BLaER1 treated with 17β-estradiol and CSF1 and Interleukin-3, amounts not matched to agents 10 nM and 100 nM (cell line): ENCODE results near the gene SLC39A6.
A peak's percentile ranks its signal among the peaks of the same experiment; 100 is the strongest.

ENCODE experiments used
- H3K27ac ChIP-seq, 11 experiments: shearing (Covaris generic); formaldehyde crosslinking; 2 replicates each; pipeline ENCODE4 v1.8.1; 2022
- H3K27me3 ChIP-seq, 11 experiments: shearing (Covaris generic); formaldehyde crosslinking; 2 replicates each; pipeline ENCODE4 v1.8.1; 2022
- H3K36me3 ChIP-seq, 11 experiments: shearing (Covaris generic); formaldehyde crosslinking; 2 replicates each; pipeline ENCODE4 v1.8.1; 2022
- H3K4me1 ChIP-seq, 10 experiments: shearing (Covaris generic); formaldehyde crosslinking; 2 replicates each; pipeline ENCODE4 v1.8.1; 2022
- H3K4me2 ChIP-seq, 11 experiments: shearing (Covaris generic); formaldehyde crosslinking; 2 replicates each; pipeline ENCODE4 v1.8.1; 2022
- H3K4me3 ChIP-seq, 10 experiments: shearing (Covaris generic); formaldehyde crosslinking; 2 replicates each; pipeline ENCODE4 v1.8.1; 2022
- H3K9ac ChIP-seq, 11 experiments: shearing (Covaris generic); formaldehyde crosslinking; 2 replicates each; pipeline ENCODE4 v1.8.1; 2022
- H3K9me3 ChIP-seq, 11 experiments: shearing (Covaris generic); formaldehyde crosslinking; replicated peaks in 1 of 11; 2 replicates each; pipeline ENCODE4 v1.8.1; 2022
- H4K20me1 ChIP-seq, 11 experiments: shearing (Covaris generic); formaldehyde crosslinking; 2 replicates each; pipeline ENCODE4 v1.8.1; 2022
- Cebpa-rat ChIP-seq, 11 experiments: shearing (Covaris generic); IDR thresholded peaks; 2 replicates each; pipeline ENCODE4 v1.8.1; 2022

Gene SLC39A6

DNA sequence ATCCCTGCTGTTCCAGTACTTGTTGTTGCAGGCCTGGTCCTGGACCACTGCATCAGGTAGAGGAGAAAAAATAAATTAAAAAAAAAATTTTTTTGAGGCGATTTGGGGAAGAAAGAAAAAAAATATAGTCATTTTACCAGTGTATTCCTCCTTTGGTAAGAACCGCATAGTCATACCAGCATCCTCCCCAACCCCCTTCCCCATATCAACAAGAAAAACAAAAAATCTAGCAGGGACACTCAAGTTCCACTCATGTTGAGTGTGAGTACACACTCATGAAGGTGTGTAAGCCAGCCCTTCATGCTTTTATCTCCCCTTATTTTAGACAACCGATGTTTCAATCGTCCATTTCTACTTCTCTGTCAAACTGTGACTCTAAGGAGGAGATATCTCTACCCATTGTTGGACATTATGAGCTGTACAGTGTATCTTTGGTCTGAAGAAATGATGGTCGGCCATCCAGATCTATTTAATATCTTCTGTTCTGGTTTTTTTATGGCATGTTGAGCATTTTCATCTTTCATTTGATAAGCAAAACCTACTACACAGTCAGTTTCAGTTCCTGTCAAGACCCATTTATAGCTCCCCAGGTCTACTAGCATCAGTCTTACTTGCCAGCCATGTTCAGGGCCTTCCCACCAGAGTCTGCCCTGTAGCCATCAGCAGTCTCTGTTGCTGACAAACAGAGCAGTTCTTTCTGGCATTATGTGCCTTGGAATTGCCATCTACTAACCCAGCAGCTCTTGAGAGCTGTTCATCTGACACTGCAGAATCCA lies 20.6 kb upstream of the SLC39A6 start:
- Histone ChIP-seq H3K27ac (no peak overlapping the region), H3K4me2 (peak overlapping the region in 4 of 11 experiments; percentile 7 to 33 (median 19); a peak in 5 of 22 replicates), H3K4me1 (peaks cover 0 to 13% (median 8%) of the 10 kb centered on the region in 10 experiments; a peak in 15 of 20 replicates), H4K20me1 (peaks cover 0 to 17% (median 4%) of the 10 kb centered on the region in 11 experiments; a peak in 7 of 22 replicates), H3K9me3 (no peaks in the 10 kb centered on the region), H3K9ac (no peak overlapping the region), H3K27me3 (no peaks in the 10 kb centered on the region), H3K36me3 (peaks cover 98 to 100% (median 100%) of the 10 kb centered on the region in 11 experiments), H3K4me3 (no peak overlapping the region)
- TF ChIP-seq Cebpa-rat (IDR thresholded peaks at IDR 0.05): no peak

- TF ChIP-seq Cebpa-rat (IDR thresholded peaks at IDR 0.05): no peak
- H3K4me2 ChIP-seq: no peak overlapping the region
- no peaks in the 10 kb centered on the region for H3K27me3 ChIP-seq
- H3K36me3 ChIP-seq: peaks cover 96 to 100% (median 98%) of the 10 kb centered on the region in 11 experiments
- no peak overlapping the region for H3K9ac ChIP-seq
- H3K4me3 ChIP-seq: no peak overlapping the region
- H3K4me1 ChIP-seq: peaks cover 0 to 13% (median 0%) of the 10 kb centered on the region in 10 experiments; a peak in 3 of 20 replicates
- H3K9me3 ChIP-seq: no peaks in the 10 kb centered on the region
- no peak overlapping the region for H3K27ac ChIP-seq
- H4K20me1 ChIP-seq: peaks cover 0 to 22% (median 4%) of the 10 kb centered on the region in 11 experiments; a peak in 6 of 22 replicates
Observed at GRCh38 chr18:36143391-36143790, 14.3 kb upstream of the SLC39A6 start.

DNA sequence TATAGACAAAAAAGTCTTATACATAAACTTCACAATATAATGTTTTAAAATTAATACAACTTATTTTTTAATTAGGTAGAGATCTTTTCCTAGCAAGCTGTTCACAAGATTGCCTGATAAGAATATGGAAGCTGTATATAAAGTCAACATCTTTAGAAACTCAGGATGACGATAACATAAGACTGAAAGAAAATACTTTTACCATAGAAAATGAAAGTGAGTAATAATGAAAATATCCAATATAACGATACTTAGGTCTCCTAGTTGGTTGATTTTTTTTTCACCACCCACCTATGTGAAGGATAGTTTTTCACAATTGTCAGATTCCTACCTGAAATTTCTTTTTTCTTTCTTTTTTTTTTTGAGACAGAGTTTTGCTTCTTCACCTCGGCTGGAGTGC lies 13.6 kb upstream of the SLC39A6 start:
- peaks cover 0 to 28% (median 4%) of the 10 kb centered on the region in 11 experiments; a peak in 5 of 22 replicates for H4K20me1 ChIP-seq
- H3K9me3 ChIP-seq: no peaks in the 10 kb centered on the region
- peaks cover 0 to 13% (median 0%) of the 10 kb centered on the region in 10 experiments; a peak in 3 of 20 replicates for H3K4me1 ChIP-seq
- H3K27ac ChIP-seq: no peak overlapping the region
- no peak overlapping the region for H3K9ac ChIP-seq
- no peak overlapping the region for H3K4me3 ChIP-seq
- H3K36me3 ChIP-seq: peaks cover 96 to 100% (median 98%) of the 10 kb centered on the region in 11 experiments
- no peaks in the 10 kb centered on the region for H3K27me3 ChIP-seq
- H3K4me2 ChIP-seq: no peak overlapping the region
- TF ChIP-seq Cebpa-rat (IDR thresholded peaks at IDR 0.05): no peak

GRCh38 chr18:36141576-36141975 lies 12.4 kb upstream of the SLC39A6 start:
- peaks cover 0 to 35% (median 6%) of the 10 kb centered on the region in 11 experiments; a peak in 8 of 22 replicates for H4K20me1 ChIP-seq
- no peak overlapping the region for H3K27ac ChIP-seq
- H3K36me3 ChIP-seq: peaks cover 96 to 100% (median 98%) of the 10 kb centered on the region in 11 experiments
- no peak for TF ChIP-seq Cebpa-rat (IDR thresholded peaks at IDR 0.05)
- H3K27me3 ChIP-seq: no peaks in the 10 kb centered on the region
- no peaks in the 10 kb centered on the region for H3K9me3 ChIP-seq
- no peak overlapping the region for H3K4me2 ChIP-seq
- H3K4me3 ChIP-seq: no peak overlapping the region
- peaks cover 0 to 13% (median 0%) of the 10 kb centered on the region in 10 experiments; a peak in 3 of 20 replicates for H3K4me1 ChIP-seq
- H3K9ac ChIP-seq: no peak overlapping the region

- H3K27me3 ChIP-seq: no peaks in the 10 kb centered on the region
Observed at GRCh38 chr18:36139245-36139644, 10.1 kb upstream of the SLC39A6 start.

DNA sequence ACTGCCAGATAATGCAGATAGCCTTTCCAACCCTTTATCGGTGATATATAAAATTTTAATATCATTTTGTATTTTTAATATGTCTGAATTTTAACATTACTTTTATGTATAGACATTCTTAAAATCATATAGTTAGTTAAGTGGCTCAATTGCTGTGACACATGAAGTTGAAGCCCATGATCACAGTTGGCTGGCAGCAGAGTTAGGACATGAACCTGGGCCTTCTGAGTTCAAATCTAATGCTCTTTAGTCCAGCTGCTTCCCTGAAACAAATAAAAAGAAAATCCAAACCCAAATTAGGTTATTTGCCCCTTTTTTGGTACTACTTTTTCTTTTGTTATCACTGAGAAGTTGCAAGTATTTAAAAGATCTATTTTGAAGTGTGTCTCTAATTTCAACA lies 6.1 kb upstream of the SLC39A6 start:
- Histone ChIP-seq H4K20me1 (peaks cover 19 to 94% (median 62%) of the 10 kb centered on the region in 11 experiments; a peak in 20 of 22 replicates), H3K4me2 (no peak overlapping the region), H3K9me3 (no peaks in the 10 kb centered on the region), H3K27ac (no peak overlapping the region), H3K9ac (0 out of 22 replicates have a peak overlapping the region, but pooled peaks of 1 of the 11 experiments have one; percentile 29), H3K36me3 (peaks cover 54 to 92% (median 73%) of the 10 kb centered on the region in 11 experiments), H3K27me3 (no peaks in the 10 kb centered on the region), H3K4me3 (no peak overlapping the region), H3K4me1 (peaks cover 24 to 26% (median 25%) of the 10 kb centered on the region in 10 experiments)
- no peak for TF ChIP-seq Cebpa-rat (IDR thresholded peaks at IDR 0.05)

More at GRCh38 chr18:36139245-36139644, 10.1 kb upstream of the SLC39A6 start:
- Histone ChIP-seq H3K27ac (no peak overlapping the region), H3K4me3 (no peak overlapping the region), H3K4me1 (peaks cover 0 to 6% (median 0%) of the 10 kb centered on the region in 10 experiments; a peak in 3 of 20 replicates), H3K4me2 (no peak overlapping the region), H3K36me3 (peaks cover 80 to 100% (median 94%) of the 10 kb centered on the region in 11 experiments), H3K9ac (no peak overlapping the region), H4K20me1 (peaks cover 3 to 56% (median 22%) of the 10 kb centered on the region in 11 experiments; a peak in 16 of 22 replicates), H3K9me3 (no peaks in the 10 kb centered on the region)
- no peak for TF ChIP-seq Cebpa-rat (IDR thresholded peaks at IDR 0.05)

GRCh38 chr18:36132756-36133155 lies 3.6 kb upstream of the SLC39A6 start:
- no peak for TF ChIP-seq Cebpa-rat (IDR thresholded peaks at IDR 0.05)
- Histone ChIP-seq H3K4me1 (peaks cover 30 to 32% (median 31%) of the 10 kb centered on the region in 10 experiments), H3K36me3 (peaks cover 30 to 66% (median 48%) of the 10 kb centered on the region in 11 experiments; a peak in 21 of 22 replicates), H3K27me3 (no peaks in the 10 kb centered on the region), H4K20me1 (peaks cover 14 to 82% (median 68%) of the 10 kb centered on the region in 11 experiments; a peak in 20 of 22 replicates), H3K27ac (no peak overlapping the region), H3K4me2 (peak overlapping the region in 10 of 11 experiments; percentile 73 to 94 (median 90); a peak in 13 of 22 replicates), H3K4me3 (no peak overlapping the region), H3K9me3 (no peaks in the 10 kb centered on the region), H3K9ac (no peak overlapping the region)

GRCh38 chr18:36131692-36132483 lies 2.7 kb upstream of the SLC39A6 start:
- no peaks in the 10 kb centered on the region for H3K9me3 ChIP-seq
- TF ChIP-seq Cebpa-rat (IDR thresholded peaks at IDR 0.05): no peak
- H4K20me1 ChIP-seq: peaks cover 14 to 84% (median 64%) of the 10 kb centered on the region in 11 experiments; a peak in 20 of 22 replicates
- H3K4me3 ChIP-seq: peak overlapping the region in 9 of 10 experiments; percentile 80 to 100 (median 96); a peak in 9 of 20 replicates
- no peak overlapping the region for H3K27ac ChIP-seq
- H3K4me2 ChIP-seq: peak overlapping the region; percentile 73 to 94 (median 90)
- H3K36me3 ChIP-seq: peaks cover 22 to 62% (median 42%) of the 10 kb centered on the region in 11 experiments; a peak in 21 of 22 replicates
- H3K4me1 ChIP-seq: peaks cover 32 to 41% (median 36%) of the 10 kb centered on the region in 10 experiments
- 0 out of 22 replicates have a peak overlapping the region, but pooled peaks of 1 of the 11 experiments have one; percentile 96 for H3K9ac ChIP-seq
- H3K27me3 ChIP-seq: no peaks in the 10 kb centered on the region
